Measurements from ENCODE around the gene TTC14. TPM values are rescaled to one million over a fixed set of nuclear protein-coding genes. Genes with fewer than 3 reads are reported as not detected.
"Not testable (repeated sequence)": the region's sequence is repeated elsewhere in the genome, so short reads cannot be mapped to it uniquely, and the experiment has no call there.

TTC14 gene
- total and polyA plus RNA-seq, 11 donors: 4.8 to 20.4 (median 10.9) TPM

- TF ChIP-seq POLR2A (IDR thresholded peaks at IDR 0.05) (no peak), CTCF (IDR thresholded peaks at IDR 0.05) (no peak)
- peaks cover 0 to 3% (median 0%) of the 10 kb centered on the region in 12 donors for H3K9me3 ChIP-seq
- WGBS, 4 donors: 95 to 100% (median 97%) methylated on average over 2 of the region's 2 CpGs
- peaks cover 0 to 22% (median 10%) of the 10 kb centered on the region in 9 donors for H3K36me3 ChIP-seq
- DNase-seq: no peak
- ATAC-seq: no peak
- H3K4me1 ChIP-seq: no peaks in the 10 kb centered on the region
- no peaks in the 10 kb centered on the region for H3K27me3 ChIP-seq
- H3K27ac ChIP-seq: no peak overlapping the region
- intact Hi-C loops (cut with DNase I): no loop called here
- H3K4me3 ChIP-seq: no peak overlapping the region
Measured at GRCh38 chr3:180617049-180617448, 15.1 kb downstream of the TTC14 start.

GRCh38 chr3:180618563-180618962 lies 16.6 kb downstream of the TTC14 start:
- H3K27me3 ChIP-seq; DNase-seq; H3K36me3 ChIP-seq; ATAC-seq; H3K4me1 ChIP-seq; intact Hi-C loops (cut with DNase I); H3K27ac ChIP-seq; H3K9me3 ChIP-seq; H3K4me3 ChIP-seq: not testable (repeated sequence)
- 94 to 98% (median 96%) methylated on average over 2 of the region's 2 CpGs for WGBS, 4 donors

GRCh38 chr3:180619723-180620122 lies 17.8 kb downstream of the TTC14 start:
- DNase-seq (no peak), ATAC-seq (no peak)
- intact Hi-C loops (cut with DNase I): no loop called here
- Histone ChIP-seq H3K4me1 (no peaks in the 10 kb centered on the region), H3K9me3 (peaks cover 0 to 3% (median 0%) of the 10 kb centered on the region in 12 donors), H3K27ac (no peak overlapping the region), H3K36me3 (peaks cover 0 to 3% (median 0%) of the 10 kb centered on the region in 9 donors), H3K27me3 (no peaks in the 10 kb centered on the region), H3K4me3 (no peak overlapping the region)
- TF ChIP-seq CTCF (IDR thresholded peaks at IDR 0.05) (no peak), POLR2A (IDR thresholded peaks at IDR 0.05) (no peak)
- WGBS, 4 donors: 57 to 64% (median 61%) methylated on average over 2 of the region's 2 CpGs

- ATAC-seq (no peak), DNase-seq (no peak)
- Histone ChIP-seq H3K27ac (no peak overlapping the region), H3K9me3 (no peaks in the 10 kb centered on the region), H3K27me3 (no peaks in the 10 kb centered on the region), H3K4me3 (no peak overlapping the region), H3K36me3 (peaks cover 0 to 7% (median 0%) of the 10 kb centered on the region in 9 donors), H3K4me1 (no peaks in the 10 kb centered on the region)
- WGBS, 4 donors: 87 to 95% (median 93%) methylated on average over 2 of the region's 2 CpGs
- intact Hi-C loops (cut with DNase I): no loop called here
- no peak for TF ChIP-seq CTCF (IDR thresholded peaks at IDR 0.05)
- no peak for TF ChIP-seq POLR2A (IDR thresholded peaks at IDR 0.05)
Measured at GRCh38 chr3:180624714-180625113, 22.8 kb downstream of the TTC14 start.

- DNase-seq (no peak), ATAC-seq (no peak)
- WGBS, 4 donors: 60 to 94% (median 90%) methylated on average over 2 of the region's 2 CpGs
- H3K9me3 ChIP-seq: no peaks in the 10 kb centered on the region
- H3K27ac ChIP-seq: no peak overlapping the region
- H3K4me1 ChIP-seq: no peaks in the 10 kb centered on the region
- H3K36me3 ChIP-seq: peaks cover 0 to 7% (median 0%) of the 10 kb centered on the region in 9 donors
- peaks cover 0 to 4% (median 0%) of the 10 kb centered on the region in 9 donors for H3K27me3 ChIP-seq
- intact Hi-C loops (cut with DNase I): no loop called here
- TF ChIP-seq POLR2A (IDR thresholded peaks at IDR 0.05) (no peak), CTCF (IDR thresholded peaks at IDR 0.05) (no peak)
- H3K4me3 ChIP-seq: no peak overlapping the region
Measured at GRCh38 chr3:180626844-180627243, 24.9 kb downstream of the TTC14 start.

Data from heart left ventricle (tissue), 16 donors.